GM12878 (cell line): ENCODE results near the gene PPARD. TPM values are rescaled to one million over a fixed set of nuclear protein-coding genes. Genes with fewer than 3 reads are reported as not detected.

Source experiments
- ATAC-seq: fragments of 200-7000 bp; cut with Tn5 transposase; 3 replicates; pipeline ENCODE4 v1.9.1; 2020; ENCODE audit warnings: mild to moderate bottlenecking, moderate library complexity
- BruUV-seq: library from RNA; stranded (reverse); fragments of 400-500 nt; replicated peaks from 2 replicates; lab custom pipeline; 2021; lab: Mats Ljungman, UMichigan
- CTCF ChIA-PET: fragments of 300-600 bp; sonication (Branson Sonifier 250); formaldehyde crosslinking; extraction: SDS; loops from one replicate; lab custom pipeline; 2021; ENCODE audit warnings: inconsistent platforms; lab: Yijun Ruan, JAX
- POLR2A ChIA-PET: fragments of 350-600 bp; formaldehyde crosslinking; extraction: SDS; loops from one replicate; lab custom pipeline; 2021; ENCODE audit warnings: inconsistent platforms; lab: Charles Lee
- RAD21 ChIA-PET: fragments of 300-600 bp; sonication (Branson Sonifier 250); formaldehyde crosslinking; loops from one replicate; lab custom pipeline; 2023; ENCODE audit warnings: antibody characterized with exemption; ENCODE audit not compliant: unreplicated experiment; lab: Charles Lee
- SMC1A ChIA-PET: fragments of 300-600 bp; sonication (Branson Sonifier 250); formaldehyde crosslinking; loops from one replicate; lab custom pipeline; 2023; ENCODE audit not compliant: unreplicated experiment, uncharacterized antibody; lab: Charles Lee
- DNase-seq: peaks from one replicate; pipeline ENCODE4 v3.0.0-alpha.2; 2011; ENCODE audit warnings: low read depth, low spot score
- FAIRE-seq: peaks from 3 replicates; lab custom pipeline; 2011; peaks lifted over from hg19 to GRCh38; lab: Jason Lieb, UNC
- H2AFZ ChIP-seq: 2 replicates; pipeline ENCODE4 v1.6.0; 2011; ENCODE audit warnings: low read depth, low read length, control low read depth; ENCODE audit not compliant: control insufficient read depth
- H3K27ac ChIP-seq: 2 replicates; pipeline ENCODE4 v1.5.1; 2011; ENCODE audit warnings: control low read depth; ENCODE audit not compliant: control insufficient read depth, insufficient read depth
- H3K27me3 ChIP-seq, 2 experiments: replicated peaks in 1 of 2; 2 replicates each; pipeline versions ENCODE4 v1.6.0 to v1.6.1; 2011; ENCODE audit warnings: low read length in 1 of 2; ENCODE audit not compliant: control insufficient read depth in 2 of 2, insufficient read depth in 2 of 2
- H3K36me3 ChIP-seq, 2 experiments: 2 replicates each; pipeline ENCODE4 v1.5.1; 2011; ENCODE audit warnings: low read length in 1 of 2; ENCODE audit not compliant: control insufficient read depth in 2 of 2, insufficient read depth in 2 of 2
- H3K4me1 ChIP-seq: 2 replicates; pipeline ENCODE4 v1.6.1; 2011; ENCODE audit warnings: mild to moderate bottlenecking, low read length, moderate library complexity, mixed read lengths; ENCODE audit not compliant: control insufficient read depth, insufficient read depth
- H3K4me2 ChIP-seq: 2 replicates; pipeline ENCODE4 v1.6.0; 2011; ENCODE audit warnings: control low read depth; ENCODE audit not compliant: control insufficient read depth, insufficient read depth
- H3K4me3 ChIP-seq: fragments of 200-600 bp; sonication (generic); 2 replicates; pipeline ENCODE4 v1.5.1; 2016
- H3K79me2 ChIP-seq: 2 replicates; pipeline ENCODE4 v1.6.0; 2011; ENCODE audit warnings: low read length; ENCODE audit not compliant: control insufficient read depth, insufficient read depth
- H3K9ac ChIP-seq: 2 replicates; pipeline ENCODE4 v1.8.0; 2011; ENCODE audit warnings: low read length, control low read depth, mixed read lengths; ENCODE audit not compliant: control insufficient read depth, insufficient read depth
- H3K9me3 ChIP-seq: replicated peaks from 3 replicates; pipeline ENCODE4 v1.5.1; 2011; ENCODE audit warnings: mild to moderate bottlenecking, low read length; ENCODE audit not compliant: control insufficient read depth, insufficient read depth
- H4K20me1 ChIP-seq: 2 replicates; pipeline ENCODE4 v1.6.0; 2011; ENCODE audit not compliant: control insufficient read depth, insufficient read depth
- MYB ChIP-seq: fragments of 150-350 bp; IDR thresholded peaks from 2 replicates; pipeline ENCODE4 v1.6.1; 2014; ENCODE audit warnings: mild to moderate bottlenecking, low read depth, low read length, borderline replicate concordance
- NR2C1 ChIP-seq: fragments of 450-650 bp; IDR thresholded peaks from 2 replicates; pipeline ENCODE4 v1.6.1; 2017; ENCODE audit warnings: antibody characterized with exemption, mild to moderate bottlenecking, moderate library complexity
- SKIL ChIP-seq: fragments of 450-650 bp; IDR thresholded peaks from 2 replicates; pipeline ENCODE4 v1.6.1; 2017; ENCODE audit warnings: mild to moderate bottlenecking, low read depth, inconsistent platforms; ENCODE audit not compliant: poor library complexity, severe bottlenecking
- SRF ChIP-seq, 2 experiments: IDR thresholded peaks; 2 replicates each; pipeline ENCODE4 v1.6.1; 2011; ENCODE audit warnings: low read depth in 2 of 2, low read length in 2 of 2, mild to moderate bottlenecking in 1 of 2, moderate library complexity in 1 of 2
- TAF1 ChIP-seq: IDR thresholded peaks from 2 replicates; pipeline ENCODE4 v1.6.1; 2011; ENCODE audit warnings: mild to moderate bottlenecking, low read depth, low read length, borderline replicate concordance
- TCF3 ChIP-seq: IDR thresholded peaks from 2 replicates; pipeline ENCODE4 v1.6.1; 2012; ENCODE audit warnings: low read depth, mild to moderate bottlenecking, low read length, borderline replicate concordance; ENCODE audit not compliant: insufficient read depth
- WRNIP1 ChIP-seq: IDR thresholded peaks from 2 replicates; pipeline ENCODE4 v1.6.1; 2011; ENCODE audit warnings: low read depth, low read length, improper control_type of control experiment, borderline replicate concordance
- in situ Hi-C: fragments of 300-500 bp; cut with MboI; formaldehyde crosslinking; loops from 9 replicates; pipeline ENCODE4 v1.14.3; 2018; ENCODE audit warnings: mixed read lengths
- intact Hi-C: fragments of 100-400 bp; cut with micrococcal nuclease; formaldehyde crosslinking; loops from one replicate; pipeline ENCODE4 v1.14.2; 2022; ENCODE audit not compliant: unreplicated experiment
- polyA plus RNA-seq, 11 experiments: library from polyadenylated mRNA; depleted of rRNA in 4 of 11; unstranded in 6 of 11; stranded (reverse) in 5 of 11; fragments of >200 nt; fragmentation: Nextera tagmentation in 4 of 11; fragmentation: Illumina TruSeq in 1 of 11; extraction: Ambion mirVana in 4 of 11; extraction: Trizol in 1 of 11; gene quantifications; 1 replicate in 1 of 11; 2 replicates in 10 of 11; pipeline versions ENCODE4 v1.2.1 to v1.2.3, GENCODE V29; 2011 to 2016; ENCODE audit warnings: inconsistent platforms in 2 of 11, missing spikeins in 2 of 11, low read depth in 1 of 11
- total RNA-seq, 4 experiments: library from RNA; depleted of rRNA in 3 of 4; stranded (reverse); fragments of >200 nt in 3 of 4; fragmentation: Illumina TruSeq in 1 of 4; extraction: Trizol in 1 of 4; gene quantifications; 2 replicates each; pipeline versions ENCODE4 v1.2.1 to v1.2.3, GENCODE V29; 2013 to 2021

The PPARD gene
- total and polyA plus RNA-seq, 10 of the 15 experiments (the other 5 are each of a cell fraction or from before 2014, with no cell fraction given), result 0.05 to 12.6 (median 6.7) TPM

- Histone ChIP-seq H3K27ac (no peak overlapping the region), H3K9me3 (no peaks in the 10 kb centered on the region), H4K20me1 (no peaks in the 10 kb centered on the region), H3K36me3 (no peaks in the 10 kb centered on the region; a peak in 1 of 4 replicates), H3K27me3 (no peaks in the 10 kb centered on the region), H3K9ac (no peak overlapping the region), H2AFZ (no peak overlapping the region), H3K4me3 (no peak overlapping the region), H3K4me2 (no peak overlapping the region), H3K4me1 (peaks cover 39% of the 10 kb centered on the region), H3K79me2 (peaks cover 11% of the 10 kb centered on the region)
- BruUV-seq, result no TSS peak
- CTCF ChIA-PET, result interaction anchor here (1.5 to 2.3 kb wide), 3 partner anchors 24 to 77 kb away, joined by 4 to 8 read pairs (median 6); no protein-coding TSS in a partner anchor
- FAIRE-seq (no peak), DNase-seq (no peak), ATAC-seq (no peak)
- in situ Hi-C loops, result no loop called here
- TF ChIP-seq TCF3 (no peak), WRNIP1 (no peak), SKIL (no peak), TAF1 (no peak), NR2C1 (no peak), MYB (no peak), SRF (IDR thresholded peaks at IDR 0.05; ENCODE audit: low read depth in 2 of 2, low read length in 2 of 2) (no peak)
- POLR2A ChIA-PET, result no interaction called here
- intact Hi-C loops, result no loop called here
- RAD21 ChIA-PET, result no interaction called here
- SMC1A ChIA-PET, result interaction anchor here (1.4 kb wide), 2 partner anchors 29 to 47 kb away, joined by 3 to 4 read pairs; partner anchors contain the start of gene PPARD
Observed at GRCh38 chr6:35372633-35373032, 30.3 kb downstream of the PPARD start.
